GM18873 (cell line): ENCODE data around the gene FOXM1.
A peak's percentile ranks its signal among the peaks of the same experiment; 100 is the strongest.

Experiments
- ATAC-seq: cut with Tn5 transposase; IDR thresholded peaks from one replicate; pipeline ENCODE4 v1.9.1; 2021; ENCODE audit warnings: mild to moderate bottlenecking, moderate library complexity, moderate number of reproducible peaks; ENCODE audit not compliant: unreplicated experiment, low FRiP score

Gene FOXM1

GRCh38 chr12:2841056-2841650 is 35.8 kb downstream of the FOXM1 start:
- ATAC-seq = no peak

- ATAC-seq = no peak
These were observed 40.4 kb downstream of the FOXM1 start for GRCh38 chr12:2836574-2836973.

- no peak for ATAC-seq
These were observed 41.1 kb downstream of the FOXM1 start for GRCh38 chr12:2835691-2836403.

- no peak for ATAC-seq
These were observed 42.1 kb downstream of the FOXM1 start, which contains the start of gene NRIP2 for GRCh38 chr12:2834581-2835491. Gene NRIP2, minus strand, starts transcription at chr12:2835035. Its CDS starts 52 bp downstream, at chr12:2834983.

- ATAC-seq = no peak
These were observed 43.2 kb downstream of the FOXM1 start for GRCh38 chr12:2833810-2834209.

- ATAC-seq = no peak
These were observed 43.6 kb downstream of the FOXM1 start for GRCh38 chr12:2833327-2833726.

- ATAC-seq = no peak
These were observed 44.3 kb downstream of the FOXM1 start for GRCh38 chr12:2832550-2833127.

GRCh38 chr12:2829275-2829674 is 47.7 kb downstream of the FOXM1 start:
- ATAC-seq = no peak

- no peak for ATAC-seq
These were observed 50.1 kb downstream of the FOXM1 start for GRCh38 chr12:2826721-2827515.

- no peak for ATAC-seq
These were observed 50.9 kb downstream of the FOXM1 start for GRCh38 chr12:2826036-2826435.

GRCh38 chr12:2825132-2825531 is 51.8 kb downstream of the FOXM1 start:
- ATAC-seq = no peak

GRCh38 chr12:2824541-2824940 is 52.4 kb downstream of the FOXM1 start:
- no peak for ATAC-seq

GRCh38 chr12:2823483-2823882 is 53.5 kb downstream of the FOXM1 start:
- no peak for ATAC-seq

- ATAC-seq = no peak
These were observed 56.5 kb downstream of the FOXM1 start for GRCh38 chr12:2820432-2820831.

GRCh38 chr12:2819810-2820209 is 57.2 kb downstream of the FOXM1 start:
- no peak for ATAC-seq

GRCh38 chr12:2813214-2814185 is 63.5 kb downstream of the FOXM1 start:
- ATAC-seq = no peak

- peak; percentile 93 for ATAC-seq
These were observed 64.4 kb downstream of the FOXM1 start, which contains the start of gene ITFG2 for GRCh38 chr12:2812290-2813213. Gene ITFG2, plus strand, starts transcription at chr12:2812668. Its CDS starts 93 bp downstream, at chr12:2812761.

- ATAC-seq = no peak
These were observed 65.2 kb downstream of the FOXM1 start for GRCh38 chr12:2811801-2812200.
